ENCODE results near the gene NLGN1.

Gene NLGN1

DNA sequence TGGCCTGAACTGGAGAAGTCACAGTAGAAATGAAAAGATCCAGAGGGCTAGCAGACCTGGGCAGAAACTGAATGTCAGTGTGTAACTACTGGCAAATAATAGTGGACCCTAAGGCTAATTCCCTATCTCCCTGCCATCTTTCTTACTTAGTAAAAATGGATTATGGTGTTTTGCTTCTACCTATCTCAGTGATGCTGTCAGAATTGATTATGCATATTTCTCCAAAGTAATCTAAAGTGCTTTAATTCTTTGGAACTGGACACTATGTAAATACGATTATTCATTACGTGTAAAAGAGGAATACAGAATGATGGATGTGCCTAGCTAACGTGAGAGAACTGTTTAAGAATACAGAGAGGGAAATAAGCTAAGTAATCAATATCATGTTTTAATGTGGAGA is 651.9 kb downstream of the NLGN1 start:
- Mint-ChIP-seq H3K9me3 (peaks cover 13 to 17% of the 10 kb centered on the region in 2 donors), H3K4me1 (no peaks in the 10 kb centered on the region), H3K4me3 (no peak overlapping the region), H3K27ac (no peak overlapping the region), H3K27me3 (no peaks in the 10 kb centered on the region)
- ATAC-seq: no peak
- DNase-seq: no peak

- no peak for DNase-seq
- Mint-ChIP-seq H3K4me3 (no peak overlapping the region), H3K27me3 (no peaks in the 10 kb centered on the region), H3K4me1 (no peaks in the 10 kb centered on the region), H3K27ac (no peak overlapping the region), H3K9me3 (peaks cover 4 to 8% of the 10 kb centered on the region in 2 donors)
- no peak for ATAC-seq
Measured at GRCh38 chr3:174051191-174051590, 653.6 kb downstream of the NLGN1 start.

DNA sequence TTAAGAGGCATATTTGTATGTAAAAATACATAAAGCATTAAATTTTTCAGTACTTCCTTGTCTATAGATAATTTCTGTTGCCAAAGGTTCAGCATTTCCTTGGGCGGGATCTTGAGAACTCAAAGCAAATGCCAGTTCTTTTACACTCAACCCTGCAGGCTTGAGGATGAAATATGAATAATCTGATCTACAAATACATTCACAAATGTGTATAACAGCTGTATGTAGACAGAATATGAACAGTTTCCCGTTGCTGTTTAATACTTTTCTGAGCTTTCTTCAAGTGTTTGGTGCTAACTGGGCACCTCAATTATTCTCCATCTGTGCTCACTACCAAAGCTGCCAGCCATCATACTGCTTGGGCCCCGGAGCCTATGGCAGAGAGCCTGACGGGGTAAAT is 661.3 kb downstream of the NLGN1 start:
- no peaks in the 10 kb centered on the region for H3K27me3 Mint-ChIP-seq
- H3K4me3 Mint-ChIP-seq: no peak overlapping the region
- H3K27ac Mint-ChIP-seq: no peak overlapping the region
- H3K9me3 Mint-ChIP-seq: peaks cover 5 to 19% of the 10 kb centered on the region in 2 donors
- DNase-seq (no peak), ATAC-seq (no peak)
- H3K4me1 Mint-ChIP-seq: no peaks in the 10 kb centered on the region

DNA sequence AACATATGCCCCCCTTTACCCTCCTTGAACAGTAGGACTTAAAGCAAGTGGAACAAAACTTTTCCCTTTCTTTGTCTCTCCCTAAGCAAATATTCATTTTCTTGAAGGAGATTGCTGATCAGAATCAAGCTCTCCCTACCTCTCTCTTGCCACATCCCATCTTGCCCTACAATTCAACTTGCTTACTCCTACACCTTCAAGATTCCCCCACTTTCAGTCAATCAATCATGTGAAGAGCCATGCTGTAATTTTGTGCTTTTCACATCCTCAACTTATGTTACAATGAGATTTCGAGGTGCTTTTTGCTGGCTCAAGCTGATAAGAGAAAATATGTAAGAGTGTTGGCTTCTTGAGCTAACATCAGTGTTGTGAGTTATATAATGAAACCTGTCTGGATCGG is 662.9 kb downstream of the NLGN1 start:
- no peaks in the 10 kb centered on the region for H3K27me3 Mint-ChIP-seq
- H3K27ac Mint-ChIP-seq: no peak overlapping the region
- no peak overlapping the region for H3K4me3 Mint-ChIP-seq
- DNase-seq (no peak), ATAC-seq (no peak)
- H3K9me3 Mint-ChIP-seq: peaks cover 5 to 20% of the 10 kb centered on the region in 2 donors
- H3K4me1 Mint-ChIP-seq: no peaks in the 10 kb centered on the region

GRCh38 chr3:174061162-174061561 is 663.6 kb downstream of the NLGN1 start:
- Mint-ChIP-seq H3K27ac (no peak overlapping the region), H3K4me1 (no peaks in the 10 kb centered on the region), H3K9me3 (peaks cover 5 to 20% of the 10 kb centered on the region in 2 donors), H3K4me3 (no peak overlapping the region), H3K27me3 (no peaks in the 10 kb centered on the region)
- ATAC-seq: no peak
- no peak for DNase-seq

DNA sequence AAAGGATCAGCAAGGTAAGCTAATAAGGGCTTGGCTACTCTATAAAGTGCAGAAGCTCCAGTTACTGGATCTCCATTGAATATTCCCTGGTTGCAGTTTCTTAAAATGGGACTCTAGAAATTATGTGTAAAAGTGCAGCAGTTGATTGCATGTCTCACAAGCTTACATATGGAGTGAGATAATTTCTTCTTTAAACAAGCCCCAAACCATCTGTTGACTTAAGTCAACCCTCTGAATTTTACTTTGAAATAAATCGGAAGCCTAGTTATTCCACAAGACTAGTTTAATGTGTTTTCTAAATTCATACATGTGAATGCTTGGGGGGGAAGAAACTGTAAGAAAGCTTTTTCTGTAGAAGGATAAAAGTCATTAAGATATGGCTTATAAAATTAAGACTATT is 664.2 kb downstream of the NLGN1 start:
- Mint-ChIP-seq H3K27me3 (no peaks in the 10 kb centered on the region), H3K4me3 (no peak overlapping the region), H3K9me3 (peaks cover 5 to 20% of the 10 kb centered on the region in 2 donors), H3K4me1 (no peaks in the 10 kb centered on the region), H3K27ac (no peak overlapping the region)
- ATAC-seq (no peak), DNase-seq (no peak)

- peaks cover under 1 to 20% of the 10 kb centered on the region in 2 donors for H3K9me3 Mint-ChIP-seq
- H3K4me3 Mint-ChIP-seq: no peak overlapping the region
- no peaks in the 10 kb centered on the region for H3K27me3 Mint-ChIP-seq
- H3K4me1 Mint-ChIP-seq: no peaks in the 10 kb centered on the region
- H3K27ac Mint-ChIP-seq: no peak overlapping the region
- ATAC-seq (no peak), DNase-seq (no peak)
Measured at GRCh38 chr3:174062923-174063322, 665.4 kb downstream of the NLGN1 start.

- Mint-ChIP-seq H3K27me3 (no peaks in the 10 kb centered on the region), H3K4me3 (no peak overlapping the region), H3K27ac (no peak overlapping the region), H3K4me1 (no peaks in the 10 kb centered on the region), H3K9me3 (peaks cover 4 to 8% of the 10 kb centered on the region in 2 donors)
- ATAC-seq (no peak), DNase-seq (no peak)
Measured at GRCh38 chr3:174068035-174068434, 670.5 kb downstream of the NLGN1 start.

- H3K27me3 Mint-ChIP-seq: no peaks in the 10 kb centered on the region
- H3K9me3 Mint-ChIP-seq: peaks cover 0 to 4% of the 10 kb centered on the region in 2 donors
- ATAC-seq (no peak), DNase-seq (no peak)
- no peak overlapping the region for H3K27ac Mint-ChIP-seq
- H3K4me1 Mint-ChIP-seq: no peaks in the 10 kb centered on the region
- H3K4me3 Mint-ChIP-seq: no peak overlapping the region
Measured at GRCh38 chr3:174072675-174073074, 675.1 kb downstream of the NLGN1 start.

DNA sequence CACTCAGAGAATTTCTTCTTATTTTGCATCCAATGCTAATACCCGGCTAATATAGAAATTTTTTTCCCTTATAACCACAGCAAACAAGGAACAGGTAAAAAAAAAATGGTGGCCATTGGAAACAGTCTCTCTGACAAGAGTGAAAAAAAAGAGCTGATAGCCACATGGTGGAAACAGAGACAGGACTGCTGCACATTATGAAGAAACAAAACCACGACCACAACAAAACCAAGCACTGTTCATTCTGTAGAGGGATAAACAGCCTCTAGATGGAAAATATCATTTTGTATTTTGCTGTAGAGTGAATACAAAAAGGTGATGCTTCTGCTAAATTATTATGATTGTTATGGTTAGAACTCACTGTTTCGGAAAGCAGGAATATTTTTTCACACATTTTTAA is 686.2 kb downstream of the NLGN1 start:
- no peak for DNase-seq
- no peaks in the 10 kb centered on the region for H3K4me1 Mint-ChIP-seq
- no peak for ATAC-seq
- H3K27ac Mint-ChIP-seq: no peak overlapping the region
- no peak overlapping the region for H3K4me3 Mint-ChIP-seq
- H3K9me3 Mint-ChIP-seq: peaks cover 0 to 6% of the 10 kb centered on the region in 2 donors
- no peaks in the 10 kb centered on the region for H3K27me3 Mint-ChIP-seq

DNA sequence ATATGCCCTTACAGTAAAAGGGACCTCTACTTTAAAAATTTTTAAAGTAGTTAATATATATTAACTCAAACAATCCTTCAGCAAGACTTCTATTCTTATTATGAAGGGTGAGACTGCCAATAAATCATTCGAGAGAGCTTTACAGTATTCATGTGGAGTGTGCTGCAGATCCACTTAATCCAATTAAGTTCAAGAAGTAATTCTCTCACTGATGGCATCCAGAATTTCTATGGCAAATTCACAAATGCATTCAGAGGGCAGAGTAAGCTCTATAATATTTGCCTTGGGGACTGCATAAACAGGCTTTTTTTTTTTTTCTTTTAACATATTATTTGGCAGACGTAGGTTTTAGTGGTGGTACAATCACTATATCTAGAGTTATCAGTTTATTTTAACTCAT is 692.0 kb downstream of the NLGN1 start:
- Mint-ChIP-seq H3K4me3 (no peak overlapping the region), H3K27me3 (no peaks in the 10 kb centered on the region), H3K4me1 (no peaks in the 10 kb centered on the region), H3K27ac (no peak overlapping the region), H3K9me3 (peaks cover 0 to 4% of the 10 kb centered on the region in 2 donors)
- ATAC-seq (no peak), DNase-seq (no peak)

GRCh38 chr3:174094669-174095068 is 697.1 kb downstream of the NLGN1 start:
- no peaks in the 10 kb centered on the region for H3K4me1 Mint-ChIP-seq
- no peak overlapping the region for H3K27ac Mint-ChIP-seq
- H3K4me3 Mint-ChIP-seq: no peak overlapping the region
- DNase-seq: no peak
- ATAC-seq: no peak
- H3K27me3 Mint-ChIP-seq: no peaks in the 10 kb centered on the region
- H3K9me3 Mint-ChIP-seq: peaks cover 0 to 4% of the 10 kb centered on the region in 2 donors

- no peaks in the 10 kb centered on the region for H3K4me1 Mint-ChIP-seq
- no peaks in the 10 kb centered on the region for H3K27me3 Mint-ChIP-seq
- H3K27ac Mint-ChIP-seq: no peak overlapping the region
- no peak for ATAC-seq
- H3K9me3 Mint-ChIP-seq: no peaks in the 10 kb centered on the region
- DNase-seq: no peak
- no peak overlapping the region for H3K4me3 Mint-ChIP-seq
Measured at GRCh38 chr3:174097686-174098085, 700.1 kb downstream of the NLGN1 start.

GRCh38 chr3:174098746-174099145 is 701.2 kb downstream of the NLGN1 start:
- no peaks in the 10 kb centered on the region for H3K27me3 Mint-ChIP-seq
- DNase-seq (no peak), ATAC-seq (no peak)
- no peak overlapping the region for H3K4me3 Mint-ChIP-seq
- no peaks in the 10 kb centered on the region for H3K4me1 Mint-ChIP-seq
- no peak overlapping the region for H3K27ac Mint-ChIP-seq
- H3K9me3 Mint-ChIP-seq: no peaks in the 10 kb centered on the region

- no peak for DNase-seq
- ATAC-seq: no peak
- no peak overlapping the region for H3K27ac Mint-ChIP-seq
- H3K9me3 Mint-ChIP-seq: peaks cover 0 to 3% of the 10 kb centered on the region in 2 donors
- H3K4me3 Mint-ChIP-seq: no peak overlapping the region
- no peaks in the 10 kb centered on the region for H3K27me3 Mint-ChIP-seq
- no peaks in the 10 kb centered on the region for H3K4me1 Mint-ChIP-seq
Measured at GRCh38 chr3:174099724-174100123, 702.2 kb downstream of the NLGN1 start.

- Mint-ChIP-seq H3K27ac (no peak overlapping the region), H3K9me3 (peaks cover 0 to 6% of the 10 kb centered on the region in 2 donors), H3K4me3 (no peak overlapping the region), H3K27me3 (no peaks in the 10 kb centered on the region), H3K4me1 (no peaks in the 10 kb centered on the region)
- no peak for DNase-seq
- no peak for ATAC-seq
Measured at GRCh38 chr3:174100744-174101143, 703.2 kb downstream of the NLGN1 start.

- Mint-ChIP-seq H3K27ac (no peak overlapping the region), H3K27me3 (no peaks in the 10 kb centered on the region), H3K4me1 (no peaks in the 10 kb centered on the region), H3K9me3 (peaks cover 0 to 6% of the 10 kb centered on the region in 2 donors), H3K4me3 (no peak overlapping the region)
- DNase-seq (no peak), ATAC-seq (no peak)
Measured at GRCh38 chr3:174101244-174101643, 703.7 kb downstream of the NLGN1 start.

All from stimulated activated naive CD8-positive, alpha-beta T cell treated with anti-CD3 and anti-CD28 coated beads, Interleukin-15, amount 100 ng/mL, for 72 hours (primary cell).